ENCODE measurements around the gene CDH6.
A peak's percentile ranks its signal among the peaks of the same experiment; 100 is the strongest.

CDH6 gene

GRCh38 chr5:31181376-31181987 lies 12.0 kb upstream of the CDH6 start:
- H3K27ac ChIP-seq (ENCODE audit: low read length) = no peak overlapping the region
- no peak overlapping the region for H3K4me3 ChIP-seq (ENCODE audit: low read length)
- H3K9ac ChIP-seq (ENCODE audit: low read depth, low read length) = no peak overlapping the region

GRCh38 chr5:31182136-31182535 lies 11.3 kb upstream of the CDH6 start:
- H3K36me3 ChIP-seq (ENCODE audit: insufficient read depth, low read depth, low read length) = no peaks in the 10 kb centered on the region
- H3K27me3 ChIP-seq (ENCODE audit: insufficient read depth, low read length) = no peaks in the 10 kb centered on the region
- no peak overlapping the region for H3K27ac ChIP-seq (ENCODE audit: low read length)
- no peak overlapping the region for H3K4me3 ChIP-seq (ENCODE audit: low read length)
- no peaks in the 10 kb centered on the region for H3K4me1 ChIP-seq (ENCODE audit: insufficient read depth, low read length)
- no peak overlapping the region for H3K9ac ChIP-seq (ENCODE audit: low read depth, low read length)
- no peaks in the 10 kb centered on the region for H3K9me3 ChIP-seq (ENCODE audit: insufficient read depth, low read depth, low read length)

More at GRCh38 chr5:31181376-31181987, 12.0 kb upstream of the CDH6 start:
- H3K36me3 ChIP-seq (ENCODE audit: insufficient read depth, low read depth, low read length) = no peaks in the 10 kb centered on the region
- H3K4me1 ChIP-seq (ENCODE audit: insufficient read depth, low read length) = no peaks in the 10 kb centered on the region
- no peaks in the 10 kb centered on the region for H3K27me3 ChIP-seq (ENCODE audit: insufficient read depth, low read length)
- H3K9me3 ChIP-seq (ENCODE audit: insufficient read depth, low read depth, low read length) = no peaks in the 10 kb centered on the region

- Histone ChIP-seq H3K36me3 (ENCODE audit: insufficient read depth, low read depth, low read length) (no peaks in the 10 kb centered on the region), H3K9me3 (ENCODE audit: insufficient read depth, low read depth, low read length) (no peaks in the 10 kb centered on the region), H3K27ac (ENCODE audit: low read length) (no peak overlapping the region), H3K4me3 (ENCODE audit: low read length) (no peak overlapping the region), H3K27me3 (ENCODE audit: insufficient read depth, low read length) (no peaks in the 10 kb centered on the region), H3K9ac (ENCODE audit: low read depth, low read length) (no peak overlapping the region), H3K4me1 (ENCODE audit: insufficient read depth, low read length) (no peaks in the 10 kb centered on the region)
Observed at GRCh38 chr5:31185951-31186350, 7.5 kb upstream of the CDH6 start.

- no peak overlapping the region for H3K4me3 ChIP-seq (ENCODE audit: low read length)
- no peaks in the 10 kb centered on the region for H3K9me3 ChIP-seq (ENCODE audit: insufficient read depth, low read depth, low read length)
- peaks cover 6% of the 10 kb centered on the region for H3K27me3 ChIP-seq (ENCODE audit: insufficient read depth, low read length)
- H3K9ac ChIP-seq (ENCODE audit: low read depth, low read length) = no peak overlapping the region
- H3K27ac ChIP-seq (ENCODE audit: low read length) = no peak overlapping the region
- H3K4me1 ChIP-seq (ENCODE audit: insufficient read depth, low read length) = no peaks in the 10 kb centered on the region
- H3K36me3 ChIP-seq (ENCODE audit: insufficient read depth, low read depth, low read length) = no peaks in the 10 kb centered on the region
Observed at GRCh38 chr5:31186672-31187267, 6.7 kb upstream of the CDH6 start.

- H3K4me1 ChIP-seq (ENCODE audit: insufficient read depth, low read length) = peaks cover 1% of the 10 kb centered on the region; the same call in 1 of the 2 replicates
Observed at GRCh38 chr5:31187591-31187990, 5.9 kb upstream of the CDH6 start.

GRCh38 chr5:31192442-31192841 lies 1.0 kb upstream of the CDH6 start:
- Histone ChIP-seq H3K27me3 (ENCODE audit: insufficient read depth, low read length) (peaks cover 46% of the 10 kb centered on the region), H3K4me1 (ENCODE audit: insufficient read depth, low read length) (peaks cover 15% of the 10 kb centered on the region), H3K4me3 (ENCODE audit: low read length) (no peak overlapping the region), H3K9ac (ENCODE audit: low read depth, low read length) (no peak overlapping the region), H3K36me3 (ENCODE audit: insufficient read depth, low read depth, low read length) (no peaks in the 10 kb centered on the region), H3K27ac (ENCODE audit: low read length) (no peak overlapping the region), H3K9me3 (ENCODE audit: insufficient read depth, low read depth, low read length) (no peaks in the 10 kb centered on the region)

More at GRCh38 chr5:31187591-31187990, 5.9 kb upstream of the CDH6 start:
- Histone ChIP-seq H3K27ac (ENCODE audit: low read length) (no peak overlapping the region), H3K9ac (ENCODE audit: low read depth, low read length) (no peak overlapping the region), H3K27me3 (ENCODE audit: insufficient read depth, low read length) (peaks cover 14% of the 10 kb centered on the region), H3K9me3 (ENCODE audit: insufficient read depth, low read depth, low read length) (no peaks in the 10 kb centered on the region), H3K36me3 (ENCODE audit: insufficient read depth, low read depth, low read length) (no peaks in the 10 kb centered on the region), H3K4me3 (ENCODE audit: low read length) (no peak overlapping the region)

GRCh38 chr5:31193116-31193515 lies 370 bp upstream of the CDH6 start:
- Histone ChIP-seq H3K36me3 (ENCODE audit: insufficient read depth, low read depth, low read length) (no peaks in the 10 kb centered on the region), H3K4me3 (ENCODE audit: low read length) (peak overlapping the region; percentile 90), H3K27me3 (ENCODE audit: insufficient read depth, low read length) (peaks cover 46% of the 10 kb centered on the region), H3K9ac (ENCODE audit: low read depth, low read length) (peak overlapping the region; percentile 17; the same call in 1 of the 2 replicates), H3K4me1 (ENCODE audit: insufficient read depth, low read length) (peaks cover 15% of the 10 kb centered on the region), H3K9me3 (ENCODE audit: insufficient read depth, low read depth, low read length) (no peaks in the 10 kb centered on the region), H3K27ac (ENCODE audit: low read length) (no peak overlapping the region)

GRCh38 chr5:31194468-31194813 lies 955 bp downstream of the CDH6 start:
- peak overlapping the region; percentile 67; the same call in 1 of the 2 replicates for H3K9ac ChIP-seq (ENCODE audit: low read depth, low read length)
- H3K27ac ChIP-seq (ENCODE audit: low read length) = no peak overlapping the region
- H3K9me3 ChIP-seq (ENCODE audit: insufficient read depth, low read depth, low read length) = no peaks in the 10 kb centered on the region
- H3K36me3 ChIP-seq (ENCODE audit: insufficient read depth, low read depth, low read length) = no peaks in the 10 kb centered on the region
- peaks cover 15% of the 10 kb centered on the region for H3K4me1 ChIP-seq (ENCODE audit: insufficient read depth, low read length)
- H3K4me3 ChIP-seq (ENCODE audit: low read length) = peak overlapping the region; percentile 90
- peaks cover 46% of the 10 kb centered on the region for H3K27me3 ChIP-seq (ENCODE audit: insufficient read depth, low read length)

GRCh38 chr5:31194892-31195555 lies 1.5 kb downstream of the CDH6 start:
- Histone ChIP-seq H3K4me1 (ENCODE audit: insufficient read depth, low read length) (peaks cover 15% of the 10 kb centered on the region), H3K27ac (ENCODE audit: low read length) (no peak overlapping the region), H3K4me3 (ENCODE audit: low read length) (peak overlapping the region; percentile 90), H3K9ac (ENCODE audit: low read depth, low read length) (peak overlapping the region; percentile 67; the same call in 1 of the 2 replicates), H3K27me3 (ENCODE audit: insufficient read depth, low read length) (peaks cover 46% of the 10 kb centered on the region), H3K9me3 (ENCODE audit: insufficient read depth, low read depth, low read length) (no peaks in the 10 kb centered on the region), H3K36me3 (ENCODE audit: insufficient read depth, low read depth, low read length) (no peaks in the 10 kb centered on the region)

GRCh38 chr5:31196309-31196708 lies 2.8 kb downstream of the CDH6 start:
- H3K27ac ChIP-seq (ENCODE audit: low read length) = no peak overlapping the region
- H3K9ac ChIP-seq (ENCODE audit: low read depth, low read length) = no peak overlapping the region
- H3K27me3 ChIP-seq (ENCODE audit: insufficient read depth, low read length) = peaks cover 45% of the 10 kb centered on the region
- 0 out of 2 replicates have a peak overlapping the region, but pooled peaks have one; percentile 90 for H3K4me3 ChIP-seq (ENCODE audit: low read length)
- H3K4me1 ChIP-seq (ENCODE audit: insufficient read depth, low read length) = peaks cover 15% of the 10 kb centered on the region
- H3K36me3 ChIP-seq (ENCODE audit: insufficient read depth, low read depth, low read length) = no peaks in the 10 kb centered on the region
- H3K9me3 ChIP-seq (ENCODE audit: insufficient read depth, low read depth, low read length) = no peaks in the 10 kb centered on the region

- no peaks in the 10 kb centered on the region for H3K36me3 ChIP-seq (ENCODE audit: insufficient read depth, low read depth, low read length)
- H3K4me3 ChIP-seq (ENCODE audit: low read length) = no peak overlapping the region
- H3K27me3 ChIP-seq (ENCODE audit: insufficient read depth, low read length) = peaks cover 37% of the 10 kb centered on the region
- no peak overlapping the region for H3K27ac ChIP-seq (ENCODE audit: low read length)
- H3K9me3 ChIP-seq (ENCODE audit: insufficient read depth, low read depth, low read length) = no peaks in the 10 kb centered on the region
- no peak overlapping the region for H3K9ac ChIP-seq (ENCODE audit: low read depth, low read length)
- peaks cover 15% of the 10 kb centered on the region for H3K4me1 ChIP-seq (ENCODE audit: insufficient read depth, low read length)
Observed at GRCh38 chr5:31197183-31197582, 3.7 kb downstream of the CDH6 start.

GRCh38 chr5:31204958-31205357 lies 11.5 kb downstream of the CDH6 start:
- H3K36me3 ChIP-seq (ENCODE audit: insufficient read depth, low read depth, low read length) = no peaks in the 10 kb centered on the region
- no peak overlapping the region for H3K9ac ChIP-seq (ENCODE audit: low read depth, low read length)
- H3K4me1 ChIP-seq (ENCODE audit: insufficient read depth, low read length) = no peaks in the 10 kb centered on the region
- H3K27ac ChIP-seq (ENCODE audit: low read length) = no peak overlapping the region
- no peak overlapping the region for H3K4me3 ChIP-seq (ENCODE audit: low read length)
- H3K9me3 ChIP-seq (ENCODE audit: insufficient read depth, low read depth, low read length) = no peaks in the 10 kb centered on the region
- H3K27me3 ChIP-seq (ENCODE audit: insufficient read depth, low read length) = no peaks in the 10 kb centered on the region
